Measurements from ENCODE around the gene FAM20C.

DNA sequence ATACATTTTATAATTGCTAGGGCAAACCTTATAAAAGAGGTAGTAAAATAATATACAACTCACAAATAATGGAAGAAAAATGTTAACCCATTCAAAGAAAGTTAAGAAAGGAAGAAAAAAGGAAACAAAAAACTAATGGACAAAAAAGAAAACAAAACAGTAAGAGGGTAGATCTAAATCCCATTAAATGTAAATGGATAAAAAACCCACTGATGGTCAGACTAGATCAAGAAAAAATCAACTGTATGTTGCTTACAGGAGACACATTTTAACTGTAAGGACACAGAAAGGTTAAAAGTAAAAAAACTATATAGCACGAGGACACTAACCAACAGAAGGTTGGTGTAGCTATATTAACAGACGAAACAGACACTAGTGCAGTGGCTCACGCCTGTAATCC lies 115.6 kb downstream of the FAM20C start:
- no peak for TF ChIP-seq EZH2 (IDR thresholded peaks at IDR 0.05; ENCODE audit: insufficient read depth, low read length)
- TF ChIP-seq, protein P1, sequence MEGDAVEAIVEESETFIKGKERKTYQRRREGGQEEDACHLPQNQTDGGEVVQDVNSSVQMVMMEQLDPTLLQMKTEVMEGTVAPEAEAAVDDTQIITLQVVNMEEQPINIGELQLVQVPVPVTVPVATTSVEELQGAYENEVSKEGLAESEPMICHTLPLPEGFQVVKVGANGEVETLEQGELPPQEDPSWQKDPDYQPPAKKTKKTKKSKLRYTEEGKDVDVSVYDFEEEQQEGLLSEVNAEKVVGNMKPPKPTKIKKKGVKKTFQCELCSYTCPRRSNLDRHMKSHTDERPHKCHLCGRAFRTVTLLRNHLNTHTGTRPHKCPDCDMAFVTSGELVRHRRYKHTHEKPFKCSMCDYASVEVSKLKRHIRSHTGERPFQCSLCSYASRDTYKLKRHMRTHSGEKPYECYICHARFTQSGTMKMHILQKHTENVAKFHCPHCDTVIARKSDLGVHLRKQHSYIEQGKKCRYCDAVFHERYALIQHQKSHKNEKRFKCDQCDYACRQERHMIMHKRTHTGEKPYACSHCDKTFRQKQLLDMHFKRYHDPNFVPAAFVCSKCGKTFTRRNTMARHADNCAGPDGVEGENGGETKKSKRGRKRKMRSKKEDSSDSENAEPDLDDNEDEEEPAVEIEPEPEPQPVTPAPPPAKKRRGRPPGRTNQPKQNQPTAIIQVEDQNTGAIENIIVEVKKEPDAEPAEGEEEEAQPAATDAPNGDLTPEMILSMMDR (IDR thresholded peaks at IDR 0.05; ENCODE audit: insufficient read depth, low read depth, low read length), result no peak

Measured in astrocyte (in vitro differentiated cells and primary cell).